Transverse colon (tissue), 4 donors: ENCODE data around the gene SPRN.

Experiments used
- CTCF ChIP-seq, 5 experiments: fragments of 200-600 bp in 3 of 5; fragments of 450-650 bp in 2 of 5; sonication (generic) in 3 of 5; IDR thresholded peaks; 1 replicate in 2 of 5; 2 replicates in 3 of 5; pipeline ENCODE4 v1.5.1; 2016 to 2017; ENCODE audit warnings: antibody characterized with exemption in 5 of 5, inconsistent platforms in 3 of 5, mild to moderate bottlenecking in 2 of 5, moderate library complexity in 1 of 5
- EP300 ChIP-seq: sonication (generic); formaldehyde crosslinking; IDR thresholded peaks from one replicate; pipeline ENCODE4 v1.6.1; 2017; ENCODE audit warnings: antibody characterized with exemption, low read depth
- POLR2A ChIP-seq: fragments of 450-650 bp; IDR thresholded peaks from one replicate; pipeline ENCODE4 v1.6.1; 2016; ENCODE audit warnings: antibody characterized with exemption, mild to moderate bottlenecking, moderate library complexity
- POLR2AphosphoS5 ChIP-seq, 3 donors: sonication (generic); formaldehyde crosslinking; IDR thresholded peaks; one replicate each; pipeline ENCODE4 v1.6.1; 2016; ENCODE audit warnings: antibody characterized with exemption in 3 of 3

- no peak for TF ChIP-seq CTCF (IDR thresholded peaks at IDR 0.05)
- no peak for TF ChIP-seq POLR2A
- no peak for TF ChIP-seq POLR2AphosphoS5 (IDR thresholded peaks at IDR 0.05)
- no peak for TF ChIP-seq EP300
Observed at GRCh38 chr10:133396035-133396624, 28.3 kb downstream of the SPRN start.
